WTC11 (cell line): ENCODE data around the gene ALCAM.

Experiments used
- CREM ChIP-seq: sonication (generic); formaldehyde crosslinking; IDR thresholded peaks from 2 replicates; pipeline ENCODE4 v1.8.1; 2022; ENCODE audit warnings: mild to moderate bottlenecking, missing genetic modification reagents, moderate library complexity
- CTCF ChIP-seq: fragments of 200-600 bp; IDR thresholded peaks from 2 replicates; pipeline ENCODE4 v1.8.0; 2022; ENCODE audit warnings: antibody characterized with exemption
- GABPB1 ChIP-seq: sonication (generic); formaldehyde crosslinking; IDR thresholded peaks from 2 replicates; pipeline ENCODE4 v1.8.1; 2023; ENCODE audit warnings: mild to moderate bottlenecking, missing genetic modification reagents
- MXD4 ChIP-seq: fragments of 250-450 bp; sonication (Bioruptor Pico); IDR thresholded peaks from 2 replicates; pipeline ENCODE4 v1.8.0; 2021; ENCODE audit warnings: mild to moderate bottlenecking, moderate library complexity, borderline replicate concordance
- NFYB ChIP-seq: sonication (generic); formaldehyde crosslinking; conservative IDR thresholded peaks from 2 replicates; pipeline ENCODE4 v1.8.0; 2022; ENCODE audit warnings: low read depth, missing genetic modification reagents
- PRRX2 ChIP-seq: fragments of 250-450 bp; sonication (Bioruptor Pico); IDR thresholded peaks from 2 replicates; pipeline ENCODE4 v1.8.0; 2021; ENCODE audit warnings: mild to moderate bottlenecking
- RELA ChIP-seq: sonication (generic); formaldehyde crosslinking; IDR thresholded peaks from 2 replicates; pipeline ENCODE4 v1.8.1; 2022; ENCODE audit warnings: missing genetic modification reagents, mild to moderate bottlenecking, borderline replicate concordance
- ZNF138 ChIP-seq: sonication (generic); formaldehyde crosslinking; conservative IDR thresholded peaks from 2 replicates; pipeline ENCODE4 v1.8.1; 2022; ENCODE audit warnings: mild to moderate bottlenecking, moderate library complexity, missing genetic modification reagents

- TF ChIP-seq NFYB (CRISPR knock-in tag) (no peak), CTCF (no peak), RELA (no peak), GABPB1 (CRISPR knock-in tag) (no peak), CREM (CRISPR knock-in tag) (no peak), ZNF138 (CRISPR knock-in tag) (no peak), PRRX2 (no peak), MXD4 (CRISPR knock-in tag) (no peak)
These were observed 104.1 kb downstream of the ALCAM start for GRCh38 chr3:105470851-105471250.
